ENCODE measurements around the gene FGF18. TPM values are rescaled to one million over a fixed set of nuclear protein-coding genes. Genes with fewer than 3 reads are reported as not detected.

The FGF18 gene
- total RNA-seq, 1 donor from 2014 or later = not detected

DNA sequence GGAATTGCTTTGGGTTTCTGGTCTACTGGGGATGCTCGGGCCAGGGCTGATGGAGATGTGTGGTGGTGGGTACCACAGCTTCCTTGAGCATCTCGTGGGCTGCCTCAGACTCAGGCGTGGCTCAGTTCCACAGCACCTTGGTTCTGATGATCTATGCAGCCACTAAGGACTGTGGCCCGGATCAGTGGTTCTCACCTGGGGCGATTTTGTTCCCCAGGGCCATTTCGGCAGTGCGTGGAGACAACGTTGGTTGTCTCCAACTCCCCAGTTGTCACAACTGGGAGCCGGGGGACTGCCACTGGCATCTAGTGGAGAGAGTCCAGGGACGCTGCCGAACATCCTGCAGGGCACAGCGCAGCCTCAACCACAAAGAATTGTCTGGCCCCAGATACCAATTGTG is 47.7 kb downstream of the FGF18 start:
- DNase-seq (ENCODE audit: low read depth in 2 of 2) = no peak

DNA sequence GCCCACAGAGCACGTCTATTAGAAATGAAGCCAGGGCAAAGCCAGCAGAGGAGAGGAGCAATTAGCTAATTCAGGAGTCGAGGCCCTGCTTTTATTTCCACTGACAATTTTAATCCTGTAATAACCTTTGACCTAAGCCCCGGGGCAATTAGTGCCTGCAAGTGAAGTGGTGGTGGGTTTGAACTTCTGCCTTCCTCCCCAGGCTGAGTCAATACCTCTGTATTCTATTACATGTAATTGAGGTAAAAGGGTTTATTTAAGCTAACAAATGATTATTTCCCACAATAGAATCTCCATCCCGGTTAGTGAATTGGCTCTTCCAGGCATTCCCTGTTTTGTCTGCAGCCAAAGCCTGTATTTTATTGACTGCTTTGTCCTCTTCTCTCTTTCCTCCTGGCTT is 49.9 kb downstream of the FGF18 start:
- no peak for DNase-seq (ENCODE audit: low read depth in 2 of 2)

DNA sequence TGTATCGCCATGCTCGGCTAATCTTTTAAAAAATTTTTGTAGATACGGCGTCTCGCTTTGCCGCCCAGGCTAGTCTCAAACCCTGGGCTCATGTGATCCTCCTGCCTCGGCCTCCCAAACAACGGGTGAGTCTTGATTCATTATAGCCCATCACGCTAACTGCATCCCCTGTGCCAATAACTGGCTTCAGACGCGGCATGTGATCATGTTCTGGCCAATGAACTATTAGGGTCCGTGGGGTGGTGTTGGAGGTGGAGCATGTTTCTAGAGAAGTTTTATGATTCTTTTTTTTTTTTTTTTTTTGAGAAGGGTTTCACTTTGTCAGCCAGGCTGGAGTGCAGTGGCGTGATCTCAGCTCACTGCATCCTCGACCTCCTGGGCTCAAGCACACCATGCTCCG is 51.0 kb downstream of the FGF18 start:
- DNase-seq (ENCODE audit: low read depth in 2 of 2) = no peak

GRCh38 chr5:171474230-171474813 is 54.9 kb downstream of the FGF18 start:
- DNase-seq (ENCODE audit: low read depth in 2 of 2) = no peak

GRCh38 chr5:171475596-171475995 is 56.1 kb downstream of the FGF18 start:
- DNase-seq (ENCODE audit: low read depth in 2 of 2) = no peak

- no peak for DNase-seq (ENCODE audit: low read depth in 2 of 2)
These were observed 57.3 kb downstream of the FGF18 start for GRCh38 chr5:171476701-171477100.

GRCh38 chr5:171477101-171477500 is 57.7 kb downstream of the FGF18 start:
- DNase-seq (ENCODE audit: low read depth in 2 of 2) = no peak

- no peak for DNase-seq (ENCODE audit: low read depth in 2 of 2)
These were observed 58.2 kb downstream of the FGF18 start for GRCh38 chr5:171477666-171478065.

DNA sequence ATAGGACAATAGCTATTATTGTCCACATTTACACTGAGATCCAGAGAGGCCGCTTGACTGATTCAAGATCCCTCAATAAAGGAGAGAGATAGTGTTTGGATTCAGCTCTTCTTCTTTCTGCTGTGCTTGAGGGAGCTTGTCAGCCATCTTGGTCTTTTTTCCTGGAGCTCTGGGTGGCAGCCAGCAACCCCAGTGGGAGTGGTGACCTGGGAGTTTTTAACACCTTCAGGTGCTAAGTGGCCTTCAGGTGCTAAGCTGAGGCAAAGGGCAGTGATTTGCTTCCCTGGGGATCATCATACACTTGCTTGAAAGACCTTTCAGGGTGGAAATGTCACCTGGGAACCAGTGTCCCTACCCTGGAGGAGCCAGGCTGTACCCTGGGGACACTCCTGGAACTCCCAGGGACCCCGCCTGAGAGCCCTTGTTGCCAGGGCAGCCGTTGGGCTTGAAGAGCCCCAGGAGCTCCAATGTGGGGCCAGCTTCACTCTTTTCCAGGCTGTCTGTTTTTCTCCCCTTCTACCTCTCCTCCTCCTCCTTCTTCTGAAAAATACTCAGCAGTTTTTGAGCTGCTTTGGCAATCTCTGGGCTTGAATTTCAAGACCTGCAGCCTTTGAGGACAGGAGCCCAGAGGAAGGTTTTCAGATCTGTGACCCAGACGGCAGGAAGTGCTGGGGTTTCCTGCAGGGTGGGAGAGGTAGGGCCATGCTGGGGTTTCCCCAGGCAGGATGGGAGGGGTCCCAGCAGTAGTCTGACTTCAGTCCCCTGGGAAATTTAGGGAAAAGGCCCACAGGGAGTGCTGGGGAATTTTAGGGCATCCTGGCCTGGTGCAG is 59.7 kb downstream of the FGF18 start:
- no peak for DNase-seq (ENCODE audit: low read depth in 2 of 2)

- DNase-seq (ENCODE audit: low read depth in 2 of 2) = no peak
These were observed 60.3 kb downstream of the FGF18 start for GRCh38 chr5:171479776-171480125.

DNA sequence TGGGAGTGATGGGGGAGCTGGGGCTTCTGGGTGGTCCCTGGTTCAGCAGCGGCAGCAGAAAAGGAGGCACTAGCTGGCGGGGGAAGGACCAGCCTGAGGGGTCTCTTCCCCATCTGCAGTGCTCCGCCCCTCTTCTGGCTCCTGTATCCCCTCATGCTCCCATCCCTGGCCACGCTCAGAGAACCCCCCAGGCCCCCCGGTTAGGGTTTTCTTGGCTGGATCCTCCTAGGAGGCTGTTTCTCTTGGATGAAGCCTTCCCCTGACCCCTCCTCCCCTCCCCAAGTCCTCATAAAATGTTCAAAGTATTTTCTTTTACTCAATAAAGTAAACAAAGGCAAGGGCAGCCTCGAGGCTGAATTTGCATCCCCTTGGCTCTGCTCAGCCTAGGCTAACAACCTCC is 60.8 kb downstream of the FGF18 start:
- DNase-seq (ENCODE audit: low read depth in 2 of 2) = no peak

- no peak for DNase-seq (ENCODE audit: low read depth in 2 of 2)
These were observed 62.4 kb downstream of the FGF18 start for GRCh38 chr5:171481571-171482433.

- no peak for DNase-seq (ENCODE audit: low read depth in 2 of 2)
These were observed 62.9 kb downstream of the FGF18 start for GRCh38 chr5:171482434-171482730.

- no peak for DNase-seq (ENCODE audit: low read depth in 2 of 2)
These were observed 64.2 kb downstream of the FGF18 start for GRCh38 chr5:171483551-171484135.

GRCh38 chr5:171484460-171484899 is 65.0 kb downstream of the FGF18 start:
- peak; percentile 37 to 50 for DNase-seq (ENCODE audit: low read depth in 2 of 2)

GRCh38 chr5:171485668-171486067 is 66.2 kb downstream of the FGF18 start:
- no peak for DNase-seq (ENCODE audit: low read depth in 2 of 2)

DNA sequence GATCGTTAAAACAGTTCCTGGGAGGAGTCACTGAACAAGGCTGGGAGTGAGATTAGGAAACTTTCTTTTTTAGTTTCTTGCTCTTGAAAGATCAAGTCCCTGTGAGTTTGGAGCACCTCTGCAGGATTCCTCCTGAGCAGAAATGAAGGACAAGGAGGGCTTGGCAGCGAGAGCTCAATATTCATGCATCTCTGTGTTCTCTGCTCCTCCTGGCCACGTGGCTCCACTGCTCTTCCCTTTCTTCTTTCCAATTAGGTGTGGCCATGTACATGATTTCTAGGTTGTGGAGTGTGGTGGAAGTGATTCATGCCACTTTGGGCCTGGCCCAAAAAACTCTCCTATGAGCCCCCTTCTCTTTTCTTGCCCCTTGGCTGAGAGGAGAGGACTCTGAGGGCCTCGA is 67.2 kb downstream of the FGF18 start:
- DNase-seq (ENCODE audit: low read depth in 2 of 2) = no peak

DNA sequence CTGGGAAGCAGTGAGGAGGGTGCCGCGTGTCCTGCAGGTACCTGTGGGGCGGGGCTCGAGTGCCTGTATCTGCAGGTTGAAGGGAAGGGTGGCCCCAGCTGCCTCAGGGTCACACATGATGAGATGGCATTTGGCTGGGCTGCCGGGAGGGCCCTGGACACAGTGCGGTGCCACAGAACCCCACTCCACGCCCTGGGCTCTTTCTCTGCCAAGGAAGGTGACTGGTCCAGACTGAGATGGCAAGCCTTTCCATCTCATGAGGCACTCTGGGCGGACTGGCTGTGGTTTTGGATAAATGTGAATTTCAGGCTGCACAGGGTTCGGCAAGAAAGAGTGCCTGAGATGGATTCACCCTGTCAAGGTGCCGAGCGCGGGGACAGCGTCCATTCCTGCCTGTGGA is 69.4 kb downstream of the FGF18 start:
- no peak for DNase-seq (ENCODE audit: low read depth in 2 of 2)

GRCh38 chr5:171492781-171493180 is 73.3 kb downstream of the FGF18 start:
- peak in 1 of 2 donors; percentile 22 for DNase-seq (ENCODE audit: low read depth in 2 of 2)

GRCh38 chr5:171493646-171494393 is 74.4 kb downstream of the FGF18 start:
- DNase-seq (ENCODE audit: low read depth in 2 of 2) = no peak

DNA sequence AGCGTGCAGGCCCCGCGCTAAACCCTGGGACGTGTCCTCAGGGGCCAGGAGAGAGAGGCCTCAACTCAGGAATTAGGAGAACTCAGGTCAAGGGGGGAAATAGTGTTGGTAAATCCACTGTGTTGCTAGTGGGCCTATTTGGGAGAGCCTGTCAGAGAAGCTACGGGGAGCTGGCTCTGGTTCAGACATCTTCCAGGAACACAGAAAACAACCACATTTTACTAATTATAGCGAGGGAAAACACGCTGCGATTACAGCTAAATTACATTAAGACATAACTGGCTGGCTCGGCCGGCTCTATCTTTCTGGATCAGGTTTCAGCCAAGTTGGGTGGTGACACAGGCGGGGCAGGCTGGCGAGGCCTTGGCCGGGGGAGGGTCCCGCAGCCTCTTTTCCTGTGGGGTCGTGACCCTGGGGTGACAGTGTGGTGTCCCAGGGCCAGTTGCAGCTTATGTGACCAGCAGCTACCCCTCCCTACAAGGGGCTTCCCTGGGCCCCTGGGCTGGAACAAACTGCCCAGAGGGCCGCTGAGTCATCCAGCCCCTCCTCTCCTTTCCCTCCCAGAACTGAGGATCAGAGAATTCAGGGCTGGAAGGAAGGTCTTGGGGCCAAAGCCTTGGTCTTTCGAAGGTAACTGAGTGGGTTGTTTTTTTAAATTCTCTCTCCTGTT is 75.1 kb downstream of the FGF18 start:
- DNase-seq (ENCODE audit: low read depth in 2 of 2) = peak; percentile 13 to 36
